ENCODE results near the gene PRR19. TPM values are rescaled to one million over a fixed set of nuclear protein-coding genes. Genes with fewer than 3 reads are reported as not detected.
"Not testable (repeated sequence)": the region's sequence is repeated elsewhere in the genome, so short reads cannot be mapped to it uniquely, and the experiment has no call there.

PRR19 gene
- total RNA-seq, 1 experiment from 2014 or later = 2.9 TPM

GRCh38 chr19:42325308-42325895 is 23.5 kb downstream of the PRR19 start, which contains the start of gene MEGF8:
Gene MEGF8 (plus strand): TSS chr19:42325635. CDS start chr19:42326244, 609 bp downstream.
- peak; percentile 99 for DNase-seq (ENCODE audit: low read depth)

GRCh38 chr19:42325896-42326771 is 24.2 kb downstream of the PRR19 start:
- DNase-seq (ENCODE audit: low read depth) = no peak

GRCh38 chr19:42326969-42327368 is 25.0 kb downstream of the PRR19 start:
- DNase-seq (ENCODE audit: low read depth) = no peak

DNA sequence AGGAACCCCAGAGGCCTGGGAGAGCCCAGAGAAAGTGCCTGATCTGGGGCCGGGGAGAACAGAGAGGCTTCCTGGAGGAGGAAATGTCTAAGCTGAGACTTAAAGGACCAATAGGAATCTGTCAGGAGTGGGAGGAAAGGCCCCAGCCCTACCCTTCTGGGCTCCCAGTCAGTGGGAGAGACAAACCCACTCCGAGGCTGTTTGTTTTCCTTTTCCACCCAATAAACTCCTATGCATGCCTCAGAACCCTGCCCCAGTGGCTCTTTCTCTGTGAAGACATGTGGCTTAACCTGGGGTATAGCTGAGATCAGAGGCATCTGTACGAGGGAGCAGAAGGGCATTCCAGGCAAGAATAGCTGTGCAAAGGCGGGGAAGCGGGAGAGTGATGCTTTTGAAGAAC is 25.4 kb downstream of the PRR19 start:
- DNase-seq (ENCODE audit: low read depth) = no peak

DNA sequence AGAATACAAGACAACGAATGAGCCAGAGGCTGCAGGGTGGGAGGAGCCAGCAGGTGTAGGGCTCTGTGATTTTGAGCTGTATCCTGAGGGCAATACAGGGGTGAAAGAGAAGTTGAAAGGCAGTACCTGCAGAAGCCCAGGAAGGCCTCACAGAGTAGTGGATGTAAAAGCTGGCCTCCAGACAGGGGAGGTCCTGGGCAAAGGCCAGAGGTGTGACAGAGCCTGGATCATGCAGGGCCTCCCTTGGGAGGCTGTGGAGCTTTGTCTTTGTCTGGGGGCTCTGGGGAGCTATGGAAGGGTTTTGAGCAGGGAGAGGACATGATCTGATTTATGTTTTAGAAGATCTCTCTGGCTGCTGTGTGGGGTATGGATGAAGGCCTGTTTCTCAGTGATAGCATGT is 26.2 kb downstream of the PRR19 start:
- DNase-seq (ENCODE audit: low read depth) = no peak

DNA sequence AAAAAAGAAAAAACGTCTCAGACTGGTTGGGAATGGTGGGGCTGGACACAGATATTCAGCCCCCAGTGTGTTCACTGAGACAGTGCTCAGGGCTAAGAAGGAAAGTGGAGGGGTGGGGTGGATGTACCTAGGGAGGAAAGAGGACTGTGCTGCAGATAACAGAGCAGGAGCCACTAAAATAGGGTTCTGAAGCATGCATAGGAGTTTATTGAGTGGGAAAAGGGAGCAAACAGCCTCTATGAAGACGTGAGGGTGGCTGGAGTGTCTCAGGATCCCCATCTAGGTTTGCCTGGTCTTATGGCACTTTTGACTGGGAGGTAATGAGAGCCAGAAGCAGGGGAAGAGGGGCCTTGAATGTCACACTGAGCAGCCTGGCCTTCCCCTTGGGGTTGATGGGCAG is 26.9 kb downstream of the PRR19 start:
- no peak for DNase-seq (ENCODE audit: low read depth)

GRCh38 chr19:42330241-42330711 is 28.3 kb downstream of the PRR19 start:
- peak; percentile 53 for DNase-seq (ENCODE audit: low read depth)

- DNase-seq (ENCODE audit: low read depth) = not testable (repeated sequence)
Observed at GRCh38 chr19:42331333-42331732, 29.4 kb downstream of the PRR19 start.

GRCh38 chr19:42332059-42332458 is 30.1 kb downstream of the PRR19 start:
- no peak for DNase-seq (ENCODE audit: low read depth)

DNA sequence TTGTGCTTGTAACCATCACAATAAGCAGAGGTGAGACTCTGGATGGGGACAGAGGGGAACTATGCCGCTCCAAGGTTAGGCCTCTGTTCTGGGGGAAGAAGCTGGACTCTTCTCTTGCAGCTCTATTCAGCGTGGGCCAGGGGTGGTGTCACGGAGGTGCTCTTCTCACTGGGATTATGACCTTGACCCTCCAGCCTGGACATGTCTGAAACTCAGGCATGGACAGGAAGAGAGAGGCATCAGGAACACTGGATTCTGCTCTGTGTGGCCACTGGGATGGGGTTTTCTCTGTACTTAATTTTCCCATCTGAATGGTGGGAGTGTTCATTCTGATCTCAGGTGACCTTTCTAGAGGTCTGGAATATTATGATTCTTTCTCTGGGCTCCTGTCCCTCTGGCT is 31.1 kb downstream of the PRR19 start:
- DNase-seq (ENCODE audit: low read depth) = no peak

- no peak for DNase-seq (ENCODE audit: low read depth)
Observed at GRCh38 chr19:42333975-42334696, 32.2 kb downstream of the PRR19 start.

GRCh38 chr19:42334697-42335373 is 32.9 kb downstream of the PRR19 start:
- no peak for DNase-seq (ENCODE audit: low read depth)

DNA sequence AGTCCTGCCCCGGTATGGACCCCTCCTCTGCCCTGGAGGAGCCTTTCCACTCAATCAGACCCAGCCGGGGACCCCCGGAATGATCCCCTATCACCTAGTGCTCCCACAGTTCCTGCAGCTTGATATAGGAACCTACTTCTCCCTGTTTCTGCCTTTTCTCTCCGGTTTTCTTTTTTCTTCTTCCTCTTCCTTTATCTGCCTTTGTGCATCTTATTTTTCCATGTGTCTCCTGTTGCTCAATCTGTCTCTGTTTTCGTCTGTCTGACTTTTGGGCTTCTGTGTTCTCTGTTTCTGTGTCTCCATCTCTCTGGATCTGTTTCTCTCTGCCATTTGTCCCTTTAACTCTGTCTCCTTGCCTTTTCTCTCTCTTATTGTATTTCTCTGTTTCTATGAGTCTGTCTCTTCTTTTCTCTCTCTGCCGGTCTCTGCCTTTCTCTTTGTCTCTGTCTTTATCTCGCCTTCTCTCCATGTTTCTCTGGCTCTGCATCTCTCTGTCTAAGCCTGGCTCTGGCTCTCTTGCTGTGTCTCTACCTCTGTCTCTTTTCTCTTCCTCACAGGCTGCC is 33.5 kb downstream of the PRR19 start:
- DNase-seq (ENCODE audit: low read depth) = no peak

DNA sequence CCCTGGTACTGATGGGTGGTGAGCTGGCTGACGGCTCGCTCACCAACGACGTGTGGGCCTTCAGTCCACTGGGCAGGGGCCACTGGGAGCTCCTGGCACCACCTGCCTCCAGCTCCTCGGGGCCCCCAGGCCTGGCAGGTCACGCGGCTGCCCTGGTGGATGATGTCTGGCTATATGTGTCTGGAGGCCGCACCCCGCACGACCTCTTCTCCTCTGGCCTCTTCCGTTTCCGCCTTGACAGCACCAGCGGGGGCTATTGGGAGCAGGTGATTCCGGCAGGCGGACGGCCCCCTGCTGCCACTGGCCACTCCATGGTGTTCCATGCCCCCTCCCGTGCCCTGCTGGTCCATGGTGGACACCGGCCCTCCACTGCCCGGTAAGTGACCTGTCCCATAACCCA is 34.0 kb downstream of the PRR19 start:
- no peak for DNase-seq (ENCODE audit: low read depth)

DNA sequence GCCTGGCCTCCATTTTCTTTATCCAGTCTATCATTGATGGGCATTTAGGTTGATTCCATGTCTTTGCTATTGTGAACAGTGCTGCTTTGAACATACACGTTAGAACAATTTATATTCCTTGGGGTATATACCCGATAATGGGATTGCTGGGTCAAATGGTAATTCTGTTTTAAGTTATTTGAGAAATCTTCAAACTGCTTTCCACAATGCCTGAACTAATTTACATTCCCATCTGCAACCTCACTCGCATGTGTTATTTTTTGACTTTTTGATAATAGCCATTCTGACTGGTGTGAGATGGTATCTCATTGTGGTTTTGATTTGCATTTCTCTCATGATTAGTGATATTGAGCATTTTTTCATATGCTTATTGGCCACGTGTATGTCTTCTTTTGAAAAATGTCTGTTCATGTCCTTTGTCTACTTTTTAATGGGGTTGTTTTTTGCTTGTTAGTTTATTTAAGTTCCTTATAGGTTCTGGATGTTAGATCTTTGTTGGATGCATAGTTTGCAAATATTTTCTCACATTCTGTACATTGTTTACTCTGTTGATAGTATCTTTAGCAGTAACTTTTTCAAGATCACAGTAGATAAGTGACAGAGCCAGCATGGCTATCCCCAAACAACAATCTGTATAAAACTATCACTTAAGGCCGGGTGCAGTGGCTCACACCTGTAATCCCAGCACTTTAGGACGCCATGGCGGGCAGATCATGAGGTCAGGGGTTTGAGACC is 37.4 kb downstream of the PRR19 start:
- DNase-seq (ENCODE audit: low read depth) = not testable (repeated sequence)

- DNase-seq (ENCODE audit: low read depth) = not testable (repeated sequence)
Observed at GRCh38 chr19:42339922-42340321, 38.0 kb downstream of the PRR19 start.

- DNase-seq (ENCODE audit: low read depth) = no peak
Observed at GRCh38 chr19:42343344-42344110, 41.6 kb downstream of the PRR19 start.

GRCh38 chr19:42344336-42344893 is 42.5 kb downstream of the PRR19 start:
- DNase-seq (ENCODE audit: low read depth) = no peak

DNA sequence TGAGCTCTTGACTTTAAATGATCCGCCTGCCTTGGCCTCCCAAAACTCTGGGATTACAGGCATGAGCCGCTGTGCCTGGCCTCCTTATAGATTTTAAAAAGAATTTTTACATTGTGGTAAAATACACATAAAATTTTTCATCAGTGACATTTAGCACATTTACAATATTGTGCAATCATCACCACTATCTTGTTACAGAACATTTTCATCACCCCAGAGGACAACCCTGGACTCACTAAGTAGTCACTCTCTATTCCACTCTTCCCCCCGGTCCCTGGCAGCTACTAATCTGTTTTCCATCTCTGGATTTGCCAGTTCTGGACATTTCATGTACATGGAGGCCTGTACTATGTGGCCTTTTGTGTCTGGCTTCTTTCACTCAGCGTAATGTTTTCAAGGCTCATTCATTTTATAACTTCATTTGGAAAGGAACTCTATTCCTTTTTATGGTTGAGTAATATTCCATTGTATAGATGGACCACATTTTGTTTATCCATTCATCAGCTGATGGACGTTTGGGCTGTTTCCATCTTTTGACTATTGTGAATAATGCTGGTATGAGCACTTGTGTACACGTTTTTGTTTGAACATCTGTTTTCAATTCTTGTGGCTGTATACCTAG is 43.4 kb downstream of the PRR19 start:
- DNase-seq (ENCODE audit: low read depth) = no peak
